ENCODE measurements around the gene GALNT17.
"Not testable (repeated sequence)": the region's sequence is repeated elsewhere in the genome, so short reads cannot be mapped to it uniquely, and the experiment has no call there.

Gene GALNT17

GRCh38 chr7:71553306-71553705 lies 421.4 kb downstream of the GALNT17 start:
- DNase-seq (ENCODE audit: low spot score) (no peak), FAIRE-seq (no peak)

DNA sequence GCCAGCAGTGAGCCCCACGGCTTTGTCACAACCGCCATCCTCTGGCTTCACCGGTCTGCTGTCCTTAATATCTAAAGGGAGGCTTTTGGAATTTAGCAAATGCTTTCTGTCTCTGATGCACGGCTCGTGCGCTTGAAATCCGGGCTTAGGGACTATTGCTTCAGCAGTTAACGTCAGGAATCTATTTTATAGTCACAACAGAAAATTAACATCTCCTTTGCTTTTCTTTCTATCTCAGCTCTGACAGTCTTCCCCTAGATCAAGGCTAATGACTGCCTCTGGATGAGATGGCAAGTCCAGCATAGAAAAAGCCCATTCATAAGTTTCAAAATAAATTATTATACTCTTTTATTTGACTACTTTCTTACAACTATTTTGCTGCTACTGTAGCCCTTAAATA lies 423.8 kb downstream of the GALNT17 start:
- FAIRE-seq = no peak

DNA sequence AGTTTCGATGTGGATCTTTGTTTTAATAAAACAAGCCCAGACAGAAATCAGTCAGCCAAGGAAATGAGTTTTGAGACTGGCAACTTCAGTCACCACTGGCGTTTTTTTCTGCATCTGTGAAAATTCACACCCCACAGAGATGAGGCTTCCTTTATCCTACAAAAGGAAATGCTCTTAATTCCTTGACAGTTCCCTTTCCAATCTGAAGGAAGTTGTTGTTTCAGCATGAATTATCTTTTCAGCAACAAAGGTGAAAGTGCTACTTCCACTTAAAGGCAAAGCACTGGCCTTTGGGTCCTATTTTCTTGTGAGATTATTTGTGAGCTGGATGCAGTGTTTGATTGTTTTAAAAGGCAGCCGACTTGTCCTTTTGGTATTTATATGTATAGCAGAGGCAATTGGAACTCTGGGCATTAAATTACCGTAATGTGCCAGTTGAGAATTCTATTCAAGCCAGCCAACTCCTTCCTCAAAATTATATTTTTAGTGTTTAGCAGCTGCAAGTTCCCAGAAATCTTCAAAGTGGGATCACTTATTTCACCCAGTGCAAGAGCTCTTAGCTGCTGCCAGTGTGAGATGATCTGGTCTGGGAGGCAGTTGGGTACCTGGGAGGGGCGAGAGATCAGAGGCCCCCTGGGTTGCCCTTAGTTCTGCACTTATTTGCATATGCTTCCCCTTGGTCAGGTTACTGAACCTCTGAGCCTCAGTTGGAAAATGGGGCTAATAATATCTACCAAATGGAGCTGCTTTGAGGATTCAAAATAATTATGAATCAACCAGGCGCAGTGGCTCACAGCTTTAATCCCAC lies 427.1 kb downstream of the GALNT17 start:
- no peak for FAIRE-seq

More for the DNA sequence above, 423.8 kb downstream of the GALNT17 start:
- DNase-seq (ENCODE audit: low spot score) = no peak

GRCh38 chr7:71560354-71560995 lies 428.5 kb downstream of the GALNT17 start:
- FAIRE-seq (no peak), DNase-seq (ENCODE audit: low spot score) (no peak)

More for the DNA sequence above, 427.1 kb downstream of the GALNT17 start:
- DNase-seq (ENCODE audit: low spot score) = no peak

DNA sequence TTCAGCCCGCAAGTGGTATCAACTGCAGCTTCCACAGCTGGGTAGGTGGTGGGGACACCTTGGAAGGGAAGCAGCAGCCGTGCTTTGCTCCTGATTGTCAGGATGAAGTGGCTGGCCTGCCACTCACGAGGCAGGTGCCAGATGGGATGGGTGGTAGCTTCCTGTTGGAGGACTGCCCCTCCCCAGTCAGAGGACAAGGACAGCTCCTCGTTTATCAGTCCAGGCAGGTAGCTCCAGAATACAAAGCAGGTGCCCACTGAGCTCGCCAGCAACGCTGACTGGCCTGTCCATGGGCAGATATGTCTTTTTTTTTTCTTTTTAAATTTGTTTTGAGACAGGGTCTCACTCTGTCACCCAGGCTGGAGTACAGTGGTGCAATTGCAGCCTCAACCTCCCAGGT lies 431.3 kb downstream of the GALNT17 start:
- DNase-seq (ENCODE audit: low spot score) (no peak), FAIRE-seq (no peak)

DNA sequence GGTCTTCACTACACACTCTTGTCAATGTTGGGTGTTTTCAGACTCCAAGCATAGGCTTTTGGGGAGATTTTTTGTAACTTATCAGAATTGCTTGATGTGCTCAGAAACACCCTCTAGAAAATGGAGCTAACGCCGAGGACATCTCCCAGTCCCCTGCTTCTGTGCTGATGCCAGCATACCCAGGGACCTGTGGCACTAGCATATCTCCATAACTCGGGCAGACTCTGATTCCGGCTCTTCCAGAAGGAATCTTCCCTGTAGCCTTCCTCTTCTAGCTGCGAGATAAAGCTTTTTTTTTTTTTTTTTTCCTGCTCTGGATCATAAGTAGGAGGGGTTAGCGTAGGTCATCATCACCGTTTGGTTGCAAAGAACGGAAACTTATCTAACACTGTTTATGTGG lies 434.4 kb downstream of the GALNT17 start:
- FAIRE-seq = no peak
- DNase-seq (ENCODE audit: low spot score) = no peak

GRCh38 chr7:71566991-71567390 lies 435.0 kb downstream of the GALNT17 start:
- DNase-seq (ENCODE audit: low spot score) (no peak), FAIRE-seq (no peak)

DNA sequence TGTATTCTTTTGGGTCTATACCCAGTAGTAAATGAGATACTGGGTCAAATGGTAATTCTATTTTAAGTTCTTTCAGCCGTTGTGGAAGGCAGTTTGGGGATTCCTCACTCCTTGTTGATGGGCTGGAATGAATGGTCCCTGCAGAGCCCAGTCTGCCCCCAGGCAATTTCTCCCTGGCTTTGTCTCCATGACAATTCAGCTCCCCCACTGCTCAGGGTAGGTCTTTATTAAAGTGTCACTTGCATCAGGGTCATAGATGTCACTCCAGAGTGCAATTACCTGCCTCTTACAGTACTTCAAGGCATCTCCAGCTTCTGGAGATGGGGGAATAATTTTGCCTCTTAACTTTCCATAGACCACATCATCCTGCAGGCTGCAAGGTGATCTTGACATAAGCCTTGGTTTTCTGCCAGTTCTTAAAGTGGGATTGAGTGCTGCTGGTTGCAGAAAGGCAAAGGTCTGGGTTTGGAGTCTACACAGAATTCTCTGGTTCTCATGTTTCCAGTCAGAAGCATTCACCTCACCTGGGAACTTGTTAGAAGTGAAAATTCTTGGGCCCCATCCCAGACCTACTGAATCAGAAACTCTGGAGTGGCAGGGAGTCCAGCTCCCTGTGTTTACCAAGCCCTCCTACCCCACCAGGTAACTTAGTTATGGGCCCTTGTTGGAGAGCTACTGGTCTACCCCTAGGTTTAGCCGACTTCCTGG lies 442.4 kb downstream of the GALNT17 start:
- no peak for DNase-seq (ENCODE audit: low spot score)
- FAIRE-seq = no peak

DNA sequence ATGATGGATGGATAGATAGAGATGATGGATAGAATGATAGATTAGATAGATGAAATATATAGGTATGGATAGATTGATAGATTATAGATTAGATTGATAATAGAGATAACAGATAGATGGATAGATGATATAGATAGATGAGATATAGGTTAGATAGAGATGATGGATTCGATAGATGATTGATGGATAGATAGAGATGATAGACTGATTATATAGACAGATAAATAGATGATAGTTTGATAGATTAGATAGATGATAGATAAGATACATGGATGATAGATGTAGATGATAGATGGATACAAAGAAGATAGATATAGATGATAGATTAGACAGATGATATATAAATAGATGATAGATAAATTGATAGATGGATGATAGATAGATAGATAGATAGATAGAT lies 448.1 kb downstream of the GALNT17 start:
- DNase-seq (ENCODE audit: low spot score) = no peak
- FAIRE-seq = no peak

GRCh38 chr7:71584256-71584655 lies 452.3 kb downstream of the GALNT17 start:
- no peak for DNase-seq (ENCODE audit: low spot score)
- FAIRE-seq = no peak

GRCh38 chr7:71591876-71592275 lies 459.9 kb downstream of the GALNT17 start:
- FAIRE-seq (no peak), DNase-seq (ENCODE audit: low spot score) (no peak)

DNA sequence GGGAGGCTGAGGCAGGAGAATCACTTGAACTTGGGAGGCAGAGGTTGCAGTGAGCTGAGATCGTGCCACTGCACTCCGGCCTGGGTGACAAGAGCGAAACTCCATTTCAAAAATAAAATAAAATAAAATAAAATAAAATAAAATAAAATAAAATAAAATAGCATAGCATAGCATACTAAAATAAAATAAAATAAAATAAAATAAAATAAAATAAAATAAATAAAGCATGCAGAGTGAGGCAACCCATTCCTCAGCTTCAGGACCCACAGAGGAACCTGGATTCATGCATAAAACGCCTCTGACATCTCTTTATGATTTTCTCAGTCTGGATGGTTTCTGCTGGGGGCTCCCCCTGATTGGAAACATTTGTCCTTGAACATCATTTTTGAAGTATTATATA lies 460.4 kb downstream of the GALNT17 start:
- FAIRE-seq; DNase-seq (ENCODE audit: low spot score): not testable (repeated sequence)

- FAIRE-seq = no peak
- DNase-seq (ENCODE audit: low spot score) = no peak
These were observed 462.8 kb downstream of the GALNT17 start for GRCh38 chr7:71594736-71595135.

DNA sequence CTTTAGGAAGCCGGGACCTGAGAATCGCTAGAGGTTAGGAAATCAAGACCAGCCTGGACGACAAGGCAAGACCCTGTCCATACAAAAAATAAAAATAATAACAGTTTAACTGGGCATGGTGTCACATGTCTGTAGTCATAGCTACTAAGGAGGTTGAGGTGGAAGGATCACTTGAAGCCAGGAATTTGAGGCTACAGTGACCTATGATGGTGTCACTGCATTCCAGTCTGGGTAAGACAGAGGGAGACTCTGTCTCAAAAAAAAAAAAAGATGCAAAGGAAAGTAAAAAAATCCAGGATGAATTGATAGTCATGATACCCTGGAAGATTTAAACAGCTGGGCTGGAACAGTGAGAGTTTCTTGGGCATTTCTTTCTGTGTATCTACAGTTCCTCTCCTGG lies 463.2 kb downstream of the GALNT17 start:
- no peak for FAIRE-seq
- DNase-seq (ENCODE audit: low spot score) = peak; percentile 39

- no peak for DNase-seq (ENCODE audit: low spot score)
- no peak for FAIRE-seq
These were observed 466.6 kb downstream of the GALNT17 start for GRCh38 chr7:71598553-71598952.

DNA sequence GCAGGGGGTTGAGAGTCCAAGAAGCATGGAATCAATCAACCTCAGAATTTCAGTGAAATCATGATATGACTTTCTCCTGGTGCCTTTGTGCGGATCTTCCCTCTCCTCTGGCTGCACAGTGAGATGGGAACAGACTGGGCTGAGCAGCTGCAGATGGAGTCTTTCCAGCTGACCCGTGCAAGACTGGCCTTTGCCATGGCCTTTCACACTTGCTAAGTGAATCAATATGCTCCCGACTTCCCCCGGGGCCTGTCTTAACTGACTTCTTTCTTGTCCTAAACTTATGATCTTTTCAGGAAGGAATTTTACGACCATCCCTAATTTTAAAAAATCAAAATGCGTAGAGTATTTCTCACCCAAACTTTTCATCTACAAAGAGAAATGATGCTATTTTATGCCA lies 469.9 kb downstream of the GALNT17 start:
- no peak for DNase-seq (ENCODE audit: low spot score)
- FAIRE-seq = no peak

DNA sequence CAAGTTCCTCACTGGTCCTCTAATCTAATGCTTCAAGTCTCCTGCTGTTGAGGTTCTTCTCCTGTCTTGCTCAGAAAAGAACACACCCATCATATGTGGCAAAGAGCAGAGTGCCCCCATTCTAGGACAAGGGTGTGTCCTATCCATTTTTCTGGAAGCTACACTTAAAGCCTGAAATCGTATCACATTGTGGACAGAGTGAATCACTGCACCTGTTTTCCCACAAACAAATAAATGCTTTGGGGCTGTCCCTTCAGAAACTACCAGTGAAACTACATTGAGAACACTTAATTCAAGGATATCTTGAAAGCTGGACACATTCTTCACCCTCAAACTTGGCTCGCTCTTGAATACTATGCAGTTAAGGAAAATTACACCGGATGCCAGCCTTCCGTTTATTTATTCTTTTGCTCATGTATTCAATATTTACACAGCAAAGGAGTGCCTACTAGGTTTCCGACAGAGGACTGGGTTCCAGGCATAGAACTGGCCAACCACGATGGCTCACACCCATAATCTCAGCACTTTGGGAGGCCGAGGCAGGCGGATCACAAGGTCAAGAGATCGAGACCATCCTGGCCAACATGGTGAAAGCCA lies 473.0 kb downstream of the GALNT17 start:
- DNase-seq (ENCODE audit: low spot score) (no peak), FAIRE-seq (no peak)

GRCh38 chr7:71611986-71612385 lies 480.0 kb downstream of the GALNT17 start:
- no peak for DNase-seq (ENCODE audit: low spot score)
- FAIRE-seq = no peak

GRCh38 chr7:71612911-71613310 lies 481.0 kb downstream of the GALNT17 start:
- no peak for FAIRE-seq
- DNase-seq (ENCODE audit: low spot score) = no peak

- FAIRE-seq (no peak), DNase-seq (ENCODE audit: low spot score) (no peak)
These were observed 481.4 kb downstream of the GALNT17 start for GRCh38 chr7:71613313-71613712.

GRCh38 chr7:71615017-71615416 lies 483.1 kb downstream of the GALNT17 start:
- DNase-seq (ENCODE audit: low spot score) (no peak), FAIRE-seq (no peak)

DNA sequence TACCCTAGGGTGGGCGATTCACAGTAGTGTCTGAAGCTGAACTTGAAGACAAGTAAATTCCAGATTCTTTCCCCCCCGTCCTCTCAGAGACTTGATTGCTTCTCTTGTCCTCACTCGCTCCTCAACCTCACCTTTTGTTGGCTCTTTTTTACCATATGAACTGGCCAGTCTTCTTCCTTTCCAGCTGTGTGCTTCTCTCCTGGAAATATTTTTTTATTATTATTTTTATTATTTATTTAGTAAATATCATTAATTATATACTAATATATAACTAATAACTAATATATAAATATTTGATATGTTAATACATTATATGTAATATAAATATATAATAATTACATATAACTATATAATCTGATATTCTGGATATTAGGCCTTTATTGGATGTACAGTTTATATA lies 484.3 kb downstream of the GALNT17 start:
- no peak for FAIRE-seq

More for the DNA sequence above, 484.3 kb downstream of the GALNT17 start:
- no peak for DNase-seq (ENCODE audit: low spot score)
